ENCODE data around the gene COBL. TPM values are rescaled to one million over a fixed set of nuclear protein-coding genes. Genes with fewer than 3 reads are reported as not detected.

Gene COBL
- polyA plus RNA-seq, 1 donor (not counting 4 experiments of a cell fraction or from before 2014, with no cell fraction given) = 4.5 TPM

- Histone ChIP-seq H3K9ac (ENCODE audit: control insufficient read depth, extremely low read depth, insufficient read depth, low read length) (no peak overlapping the region), H3K4me2 (ENCODE audit: control insufficient read depth, extremely low read depth, insufficient read depth, low read depth, low read length) (no peak overlapping the region), H3K9me3 (ENCODE audit: control insufficient read depth, low read depth, low read length) (no peaks in the 10 kb centered on the region), H3K4me3 (ENCODE audit: control insufficient read depth in 2 of 3, extremely low read depth in 1 of 3, insufficient read depth in 2 of 3, low read depth in 1 of 3, low read length in 3 of 3) (no peak overlapping the region), H3K27ac (ENCODE audit: control insufficient read depth, insufficient read depth, low read length) (no peak overlapping the region), H3K79me2 (ENCODE audit: control insufficient read depth, insufficient read depth, low read length) (no peaks in the 10 kb centered on the region), H2AFZ (ENCODE audit: control insufficient read depth, low read length) (no peak overlapping the region), H3K4me1 (ENCODE audit: control insufficient read depth, extremely low read depth, insufficient read depth, low read length) (no peaks in the 10 kb centered on the region), H3K9me1 (ENCODE audit: control insufficient read depth, extremely low read depth, insufficient read depth, low read length) (no peaks in the 10 kb centered on the region), H4K20me1 (ENCODE audit: control insufficient read depth, extremely low read depth, insufficient read depth, low read length) (no peaks in the 10 kb centered on the region), H3K36me3 (ENCODE audit: control insufficient read depth in 2 of 2, extremely low read depth in 1 of 2, insufficient read depth in 2 of 2, low read length in 2 of 2) (no peaks in the 10 kb centered on the region), H3K27me3 (ENCODE audit: control insufficient read depth, extremely low read depth, insufficient read depth, low read length) (no peaks in the 10 kb centered on the region)
- TF ChIP-seq CTCF (optimal IDR thresholded peaks at IDR 0.05 in 1 of 3, IDR thresholded peaks at IDR 0.05 in 1 of 3, conservative IDR thresholded peaks at IDR 0.05 in 1 of 3; ENCODE audit: extremely low read depth in 1 of 3, insufficient read depth in 2 of 3, low read length in 3 of 3) (no peak), EZH2 (IDR thresholded peaks at IDR 0.05; ENCODE audit: low read length) (no peak)
- dilution Hi-C loops (cut with MboI; ENCODE audit: extremely low pct_ligation_motif_present, low sequenced_read_pairs) = no loop called here
- FAIRE-seq = no peak
- no peak for DNase-seq (ENCODE audit: low read depth, low spot score)
Observed at GRCh38 chr7:51239691-51240090, 76.9 kb downstream of the COBL start.

GRCh38 chr7:51238981-51239495 is 77.6 kb downstream of the COBL start:
- Histone ChIP-seq H3K36me3 (ENCODE audit: control insufficient read depth in 2 of 2, extremely low read depth in 1 of 2, insufficient read depth in 2 of 2, low read length in 2 of 2) (no peaks in the 10 kb centered on the region), H3K9me3 (ENCODE audit: control insufficient read depth, low read depth, low read length) (no peaks in the 10 kb centered on the region), H2AFZ (ENCODE audit: control insufficient read depth, low read length) (no peak overlapping the region), H3K4me1 (ENCODE audit: control insufficient read depth, extremely low read depth, insufficient read depth, low read length) (no peaks in the 10 kb centered on the region), H3K9ac (ENCODE audit: control insufficient read depth, extremely low read depth, insufficient read depth, low read length) (no peak overlapping the region), H4K20me1 (ENCODE audit: control insufficient read depth, extremely low read depth, insufficient read depth, low read length) (no peaks in the 10 kb centered on the region), H3K9me1 (ENCODE audit: control insufficient read depth, extremely low read depth, insufficient read depth, low read length) (no peaks in the 10 kb centered on the region), H3K27me3 (ENCODE audit: control insufficient read depth, extremely low read depth, insufficient read depth, low read length) (no peaks in the 10 kb centered on the region), H3K27ac (ENCODE audit: control insufficient read depth, insufficient read depth, low read length) (no peak overlapping the region), H3K4me3 (ENCODE audit: control insufficient read depth in 2 of 3, extremely low read depth in 1 of 3, insufficient read depth in 2 of 3, low read depth in 1 of 3, low read length in 3 of 3) (no peak overlapping the region), H3K4me2 (ENCODE audit: control insufficient read depth, extremely low read depth, insufficient read depth, low read depth, low read length) (no peak overlapping the region), H3K79me2 (ENCODE audit: control insufficient read depth, insufficient read depth, low read length) (no peaks in the 10 kb centered on the region)
- DNase-seq (ENCODE audit: low read depth, low spot score) = no peak
- dilution Hi-C loops (cut with MboI; ENCODE audit: extremely low pct_ligation_motif_present, low sequenced_read_pairs) = no loop called here
- no peak for TF ChIP-seq EZH2 (IDR thresholded peaks at IDR 0.05; ENCODE audit: low read length)
- TF ChIP-seq CTCF (optimal IDR thresholded peaks at IDR 0.05 in 1 of 3, IDR thresholded peaks at IDR 0.05 in 1 of 3, conservative IDR thresholded peaks at IDR 0.05 in 1 of 3; ENCODE audit: extremely low read depth in 1 of 3, insufficient read depth in 2 of 3, low read length in 3 of 3) = no peak
- no peak for FAIRE-seq
